K562 (cell line): ENCODE data around the gene POMT1. TPM values are rescaled to one million over a fixed set of nuclear protein-coding genes. Genes with fewer than 3 reads are reported as not detected.

Experiments used
- ATAC-seq: fragments of 200-7000 bp; cut with Tn5 transposase; 3 replicates; pipeline ENCODE4 v1.9.1; 2020; ENCODE audit warnings: moderate library complexity
- BruUV-seq: library from RNA; stranded (reverse); fragments of 400-500 nt; replicated peaks from 2 replicates; lab custom pipeline; 2021; lab: Mats Ljungman, UMichigan
- CTCF ChIA-PET: fragments of 300-600 bp; formaldehyde crosslinking; extraction: SDS; loops from one replicate; lab custom pipeline; 2021; ENCODE audit warnings: low intra/inter-chr PET ratio; lab: Yijun Ruan, JAX
- POLR2A ChIA-PET: fragments of 300-600, 350-650 bp; sonication (Branson Sonifier 250); formaldehyde crosslinking; extraction: SDS; loops from one replicate; lab custom pipeline; 2021; ENCODE audit warnings: antibody characterized with exemption, inconsistent platforms; lab: Yijun Ruan, JAX
- DNase-seq, 4 experiments: peaks; one replicate each; pipeline versions ENCODE4 v3.0.0 to v3.0.0-alpha.2; 2011 to 2018; ENCODE audit warnings: low spot score in 3 of 4, mixed read lengths in 3 of 4; ENCODE audit errors: extremely low read depth in 1 of 4
- FAIRE-seq: peaks from 2 replicates; lab custom pipeline; 2011; peaks lifted over from hg19 to GRCh38; lab: Jason Lieb, UNC
- H2AFZ ChIP-seq: 2 replicates; pipeline ENCODE4 v1.6.0; 2011; ENCODE audit warnings: low read depth, low read length, control low read depth, inconsistent platforms
- H3K27ac ChIP-seq: fragments of 200-600 bp; 3 replicates; pipeline ENCODE4 v1.8.0; 2011; ENCODE audit warnings: low read depth, mild to moderate bottlenecking, control low read depth, inconsistent platforms, low read length, moderate library complexity, mixed read lengths; ENCODE audit errors: extremely low read depth
- H3K27me3 ChIP-seq, 2 experiments: fragments of 300-600 bp in 1 of 2; 2 replicates in 1 of 2; 3 replicates in 1 of 2; pipeline versions ENCODE4 v1.6.0 to v1.8.0; 2011; ENCODE audit warnings: inconsistent platforms in 2 of 2, low read length in 2 of 2, mild to moderate bottlenecking in 1 of 2, mixed read lengths in 1 of 2, moderate library complexity in 1 of 2; ENCODE audit not compliant: control insufficient read depth in 2 of 2, insufficient read depth in 2 of 2
- H3K36me3 ChIP-seq: fragments of 300-600 bp; 3 replicates; pipeline ENCODE4 v1.8.0; 2011; ENCODE audit warnings: mild to moderate bottlenecking, low read length, inconsistent platforms; ENCODE audit not compliant: control insufficient read depth, insufficient read depth
- H3K4me1 ChIP-seq, 2 experiments: fragments of 200-600 bp in 1 of 2; replicated peaks in 1 of 2; 2 replicates in 1 of 2; 3 replicates in 1 of 2; pipeline versions ENCODE4 v1.5.1 to v1.8.0; 2011; ENCODE audit warnings: inconsistent platforms in 2 of 2, low read length in 2 of 2, mild to moderate bottlenecking in 1 of 2, mixed read lengths in 1 of 2, moderate library complexity in 1 of 2; ENCODE audit not compliant: control insufficient read depth in 2 of 2, insufficient read depth in 2 of 2
- H3K4me2 ChIP-seq: 2 replicates; pipeline ENCODE4 v1.6.1; 2011; ENCODE audit warnings: low read length, control low read depth, inconsistent platforms, mixed read lengths; ENCODE audit not compliant: insufficient read depth
- H3K4me3 ChIP-seq: fragments of 200-600 bp; sonication (generic), shearing (Covaris generic); 2 replicates; pipeline ENCODE4 v1.5.1; 2016; ENCODE audit warnings: control low read depth, inconsistent platforms
- H3K79me2 ChIP-seq: fragments of 200-600 bp; 3 replicates; pipeline ENCODE4 v1.8.0; 2011; ENCODE audit warnings: low read length, inconsistent platforms; ENCODE audit not compliant: control insufficient read depth, insufficient read depth
- H3K9ac ChIP-seq, 2 experiments: 2 replicates each; pipeline versions ENCODE4 v1.6.0 to v1.6.1; 2011; ENCODE audit warnings: low read depth in 2 of 2, low read length in 2 of 2, control low read depth in 1 of 2, inconsistent platforms in 1 of 2, mild to moderate bottlenecking in 1 of 2, mixed read lengths in 1 of 2; ENCODE audit not compliant: insufficient read depth in 1 of 2
- H3K9me1 ChIP-seq: one replicate; pipeline ENCODE4 v1.6.0; 2011; ENCODE audit warnings: inconsistent platforms, mild to moderate bottlenecking, low read length, moderate library complexity; ENCODE audit not compliant: control insufficient read depth, insufficient read depth
- H3K9me3 ChIP-seq: replicated peaks from 2 replicates; pipeline ENCODE4 v1.5.1; 2011; ENCODE audit warnings: low read depth, low read length, inconsistent platforms; ENCODE audit not compliant: control insufficient read depth, insufficient read depth
- H4K20me1 ChIP-seq: replicated peaks from 2 replicates; pipeline ENCODE4 v1.6.1; 2011; ENCODE audit warnings: low read length, inconsistent platforms, mixed read lengths; ENCODE audit not compliant: control insufficient read depth, insufficient read depth
- ATF7 ChIP-seq: fragments of 450-650 bp; IDR thresholded peaks from 2 replicates; pipeline ENCODE4 v1.7.1; 2014; ENCODE audit warnings: mild to moderate bottlenecking, moderate library complexity
- DDX20 ChIP-seq: fragments of 450-650 bp; IDR thresholded peaks from 2 replicates; pipeline ENCODE4 v1.6.1; 2016; ENCODE audit warnings: missing genetic modification characterization, low read depth, mild to moderate bottlenecking, missing compliant biosample characterization, moderate library complexity
- HES1 ChIP-seq: fragments of 450-650 bp; IDR thresholded peaks from 2 replicates; pipeline ENCODE4 v1.6.1; 2016; ENCODE audit warnings: low read depth, mild to moderate bottlenecking, moderate library complexity
- MECOM ChIP-seq: fragments of 250-450 bp; sonication (Bioruptor Pico); IDR thresholded peaks from 2 replicates; pipeline ENCODE4 v1.8.0; 2022; ENCODE audit warnings: inconsistent platforms
- MGA ChIP-seq: fragments of 450-650 bp; IDR thresholded peaks from 2 replicates; pipeline ENCODE4 v1.6.1; 2016; ENCODE audit warnings: mild to moderate bottlenecking, moderate library complexity
- NFXL1 ChIP-seq: fragments of 450-650 bp; formaldehyde crosslinking; IDR thresholded peaks from 2 replicates; pipeline ENCODE4 v1.4.0; 2021; ENCODE audit warnings: mild to moderate bottlenecking
- WGBS: fragments of 100-300 bp; shearing (Covaris generic); methylation state at CpG from one replicate; pipeline ENCODE4 v1.1.6; 2016; ENCODE audit warnings: low coverage, mixed read lengths; ENCODE audit not compliant: insufficient coverage; ENCODE audit errors: missing lambda C conversion rate; 5-methylcytosine and 5-hydroxymethylcytosine counted together
- in situ Hi-C: fragments of 300-500 bp; cut with MboI; formaldehyde crosslinking; loops from 4 replicates; pipeline ENCODE4 v1.15.0; 2018; ENCODE audit warnings: inconsistent platforms, mixed read lengths
- intact Hi-C: fragments of 100-400 bp; cut with micrococcal nuclease; formaldehyde crosslinking; loops from 2 replicates; pipeline ENCODE4 v1.14.2; 2022
- polyA plus RNA-seq, 8 experiments: library from polyadenylated mRNA; depleted of rRNA in 4 of 8; stranded (reverse) in 5 of 8; unstranded in 3 of 8; fragments of >200 nt; fragmentation: Nextera tagmentation in 2 of 8; fragmentation: Illumina TruSeq in 1 of 8; extraction: Ambion mirVana in 2 of 8; extraction: Trizol in 1 of 8; gene quantifications; 2 replicates each; pipeline versions ENCODE4 v1.2.1 to v1.2.3, GENCODE V29; 2011 to 2014; ENCODE audit warnings: inconsistent platforms in 1 of 8, missing spikeins in 1 of 8
- total RNA-seq, 7 experiments: library from RNA; depleted of rRNA in 6 of 7; stranded (reverse); fragments of >200 nt in 6 of 7; fragmentation: Illumina TruSeq in 2 of 7; extraction: Trizol in 2 of 7; gene quantifications; 2 replicates each; pipeline versions ENCODE4 v1.2.1 to v1.2.3, GENCODE V29; 2011 to 2021; ENCODE audit warnings: low replicate concordance in 1 of 7
- TF ChIP-seq, protein P1 (sequence below): fragments of 450-650 bp; formaldehyde crosslinking; IDR thresholded peaks from 2 replicates; pipeline ENCODE4 v1.4.0; 2020; ENCODE audit warnings: mild to moderate bottlenecking

POMT1 gene
- total and polyA plus RNA-seq, 9 of the 15 experiments (the other 6 are each of a cell fraction or from before 2014, with no cell fraction given): 1.8 to 23.5 (median 14.6) TPM

DNA sequence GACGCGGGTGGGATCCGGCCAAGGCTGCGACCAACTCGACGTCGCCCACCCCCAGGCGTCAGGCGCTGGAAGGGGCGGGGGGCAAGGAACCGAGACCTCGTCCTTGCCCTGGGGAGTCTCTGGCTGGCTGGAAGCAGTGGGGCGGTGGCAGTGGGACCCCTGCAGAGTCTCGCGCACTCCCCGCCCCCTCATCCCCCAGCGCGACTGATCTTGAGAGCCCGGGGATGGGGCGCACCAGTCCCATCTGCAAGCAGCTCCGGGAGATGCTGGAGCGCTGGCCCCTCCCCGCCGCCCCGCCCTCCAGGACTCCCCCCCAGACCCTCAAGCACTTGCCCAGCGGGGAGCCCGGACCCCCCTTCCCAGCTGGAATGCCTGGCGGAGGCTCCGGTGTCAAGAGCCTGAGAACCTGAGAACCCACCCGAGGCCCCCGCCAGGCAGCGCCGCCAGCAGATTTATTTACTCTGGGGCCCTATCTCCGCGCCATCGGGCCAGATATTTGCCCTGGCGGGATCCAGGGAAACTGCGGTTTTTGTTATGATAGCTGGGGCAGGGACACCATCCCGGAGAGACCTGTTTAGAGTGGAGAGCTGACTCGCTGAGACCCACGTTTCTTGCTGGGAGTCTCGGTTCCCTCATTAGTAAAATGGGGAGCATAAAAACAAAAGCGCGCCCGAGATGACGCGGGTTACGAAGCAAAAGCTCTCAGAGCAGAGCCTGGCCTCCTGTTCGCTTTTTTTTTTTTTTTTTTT lies 43.8 kb downstream of the POMT1 start:
- H4K20me1 ChIP-seq: no peaks in the 10 kb centered on the region
- FAIRE-seq (no peak), DNase-seq (peak in 1 of 4 experiments; percentile 35), ATAC-seq (no peak)
- H3K4me3 ChIP-seq: no peak overlapping the region
- no peak overlapping the region for H3K4me2 ChIP-seq
- ChIA-PET CTCF (no interaction called here), POLR2A (interaction anchor here (0.6 kb wide), 1 partner anchor 128 kb away, joined by 3 read pairs; no protein-coding TSS in a partner anchor)
- no TSS peak for BruUV-seq
- intact Hi-C loops: no loop called here
- no peak overlapping the region for H3K27ac ChIP-seq
- H3K4me1 ChIP-seq: peaks cover 0 to 14% of the 10 kb centered on the region in 2 experiments; a peak in 1 of 5 replicates
- in situ Hi-C loops: no loop called here
- 13% methylated on average over 26 of the region's 49 CpGs for WGBS
- no peaks in the 10 kb centered on the region for H3K9me1 ChIP-seq
- H3K9ac ChIP-seq: no peak overlapping the region
- H3K36me3 ChIP-seq: no peaks in the 10 kb centered on the region
- peaks cover 7% of the 10 kb centered on the region for H3K9me3 ChIP-seq
- H3K27me3 ChIP-seq: peaks cover 14 to 33% of the 10 kb centered on the region in 2 experiments; a peak in 4 of 5 replicates
- H2AFZ ChIP-seq: no peak overlapping the region
- H3K79me2 ChIP-seq: no peaks in the 10 kb centered on the region
- TF ChIP-seq DDX20 (tag) (no peak), MGA (no peak), NFXL1 (CRISPR knock-in tag) (no peak), ATF7 (no peak), MECOM (CRISPR knock-in tag) (no peak), HES1 (no peak)
- TF ChIP-seq, protein P1, sequence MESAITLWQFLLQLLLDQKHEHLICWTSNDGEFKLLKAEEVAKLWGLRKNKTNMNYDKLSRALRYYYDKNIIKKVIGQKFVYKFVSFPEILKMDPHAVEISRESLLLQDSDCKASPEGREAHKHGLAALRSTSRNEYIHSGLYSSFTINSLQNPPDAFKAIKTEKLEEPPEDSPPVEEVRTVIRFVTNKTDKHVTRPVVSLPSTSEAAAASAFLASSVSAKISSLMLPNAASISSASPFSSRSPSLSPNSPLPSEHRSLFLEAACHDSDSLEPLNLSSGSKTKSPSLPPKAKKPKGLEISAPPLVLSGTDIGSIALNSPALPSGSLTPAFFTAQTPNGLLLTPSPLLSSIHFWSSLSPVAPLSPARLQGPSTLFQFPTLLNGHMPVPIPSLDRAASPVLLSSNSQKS (CRISPR knock-in tag): no peak
